Central memory CD4-positive, alpha-beta T cell (primary cell): ENCODE data around the gene PCBD2.
"Not testable (repeated sequence)": the region's sequence is repeated elsewhere in the genome, so short reads cannot be mapped to it uniquely, and the experiment has no call there.

Source experiments
- DNase-seq: peaks from one replicate; pipeline ENCODE4 v3.0.0; 2022

Gene PCBD2

GRCh38 chr5:134910752-134911151 lies 5.8 kb downstream of the PCBD2 start:
- not testable (repeated sequence) for DNase-seq

DNA sequence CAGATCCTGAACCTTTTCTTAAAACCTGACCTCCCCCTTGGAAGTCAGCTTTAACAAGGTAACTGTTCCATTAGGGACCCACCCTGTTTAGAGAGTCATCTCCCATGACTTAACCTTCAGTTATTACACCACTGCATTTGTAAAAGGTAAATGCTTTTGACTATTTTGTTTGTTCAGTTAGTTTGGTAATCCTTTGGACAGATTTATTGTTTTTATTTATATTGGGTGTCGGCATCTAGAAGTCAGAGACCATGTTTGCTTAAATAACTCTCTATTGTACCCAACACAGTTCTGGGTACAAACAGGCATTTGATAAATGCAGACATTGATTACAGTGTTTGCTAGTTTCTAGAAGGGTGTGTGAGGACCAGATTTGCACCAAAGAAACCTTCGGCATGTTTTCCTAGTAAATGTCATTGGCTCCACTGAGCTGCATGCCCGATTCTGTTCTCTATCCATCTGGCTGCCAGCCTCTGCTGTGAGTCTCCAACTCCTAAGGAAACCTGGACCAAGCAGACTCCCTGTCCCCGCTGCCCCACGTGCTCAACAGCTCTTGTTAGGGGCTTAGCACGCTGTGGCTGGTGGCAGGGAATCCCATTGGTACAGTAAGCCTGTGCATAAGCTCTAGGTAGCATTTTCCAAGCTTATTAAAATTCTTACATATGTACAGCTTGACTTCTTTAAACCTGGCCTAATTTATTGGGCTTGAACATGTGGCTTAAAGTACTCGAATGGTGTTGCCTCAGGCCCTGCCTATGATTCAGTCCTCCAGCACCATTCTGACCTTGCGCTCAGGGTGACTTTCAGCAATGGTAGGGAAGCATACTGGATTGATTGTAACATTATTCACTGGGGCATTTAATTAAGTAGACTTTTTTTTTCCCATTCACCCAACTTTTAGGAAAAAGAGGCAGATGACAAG lies 6.6 kb downstream of the PCBD2 start:
- no peak for DNase-seq

GRCh38 chr5:134913254-134913653 lies 8.3 kb downstream of the PCBD2 start:
- DNase-seq = no peak

- DNase-seq = no peak
These were observed 8.9 kb downstream of the PCBD2 start for GRCh38 chr5:134913795-134914194.

GRCh38 chr5:134917070-134917815 lies 12.3 kb downstream of the PCBD2 start:
- DNase-seq = no peak

GRCh38 chr5:134918861-134919260 lies 13.9 kb downstream of the PCBD2 start:
- DNase-seq = no peak

GRCh38 chr5:134920848-134921575 lies 16.1 kb downstream of the PCBD2 start:
- no peak for DNase-seq

GRCh38 chr5:134932508-134932907 lies 27.6 kb downstream of the PCBD2 start:
- DNase-seq = no peak

DNA sequence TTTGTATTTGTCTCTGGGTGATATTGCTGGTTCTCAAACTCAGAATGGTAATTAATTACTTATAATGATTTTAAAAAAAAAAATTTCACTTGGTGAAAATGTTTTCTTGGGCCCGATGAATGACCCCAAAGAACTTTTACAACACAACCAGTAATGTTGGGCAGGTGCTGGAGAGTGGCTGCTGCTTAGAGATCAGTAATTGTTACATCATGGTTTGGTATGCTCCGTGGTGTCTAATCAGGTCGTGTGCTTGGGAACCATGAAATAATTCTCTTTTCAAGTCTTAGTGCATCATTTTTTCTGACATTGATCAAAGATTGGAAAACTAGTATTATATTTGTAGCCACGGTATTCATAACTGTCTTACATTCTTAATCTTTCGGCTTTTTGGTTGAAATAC lies 29.3 kb downstream of the PCBD2 start:
- DNase-seq = no peak

GRCh38 chr5:134935711-134936602 lies 31.0 kb downstream of the PCBD2 start:
- DNase-seq = no peak

GRCh38 chr5:134937526-134937925 lies 32.6 kb downstream of the PCBD2 start:
- DNase-seq = no peak

DNA sequence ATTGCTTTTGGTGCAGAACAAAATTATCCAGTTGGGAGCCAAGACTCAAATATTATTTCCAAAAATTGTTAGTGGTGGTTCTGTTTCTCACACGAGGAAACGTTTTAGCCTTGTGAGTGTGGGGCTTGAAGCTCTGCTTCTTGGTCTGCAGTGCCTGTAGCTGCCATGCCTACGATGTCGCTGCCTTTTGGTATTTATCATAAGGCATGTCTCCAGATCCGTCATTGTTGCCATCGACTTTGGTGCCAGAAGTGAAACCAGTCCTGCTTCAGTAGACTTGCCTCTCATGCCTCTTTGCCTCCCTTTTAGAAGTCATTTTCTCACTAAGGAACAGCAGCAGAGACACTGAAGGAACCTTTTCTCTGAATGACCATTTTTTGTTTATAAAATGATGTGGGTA lies 33.1 kb downstream of the PCBD2 start:
- DNase-seq = no peak

DNA sequence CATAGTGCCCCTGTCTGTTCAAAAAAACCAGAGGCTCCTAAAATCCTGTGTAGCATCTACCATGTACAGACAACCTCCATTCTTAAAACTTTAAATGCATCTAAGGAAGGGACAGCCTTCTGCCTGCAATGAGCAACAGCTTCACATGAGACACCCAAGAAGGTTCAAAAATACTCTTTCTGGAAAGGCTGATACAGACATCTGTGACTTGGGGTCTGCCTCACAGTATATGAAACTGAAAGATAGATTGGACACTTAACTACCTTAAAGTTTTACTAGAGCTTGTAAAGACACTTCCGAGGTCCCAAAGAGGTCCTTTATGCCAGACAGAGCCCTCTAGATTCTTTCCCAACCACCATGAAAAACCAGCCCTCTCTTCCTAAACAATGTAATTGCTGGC lies 34.6 kb downstream of the PCBD2 start:
- DNase-seq = no peak

DNA sequence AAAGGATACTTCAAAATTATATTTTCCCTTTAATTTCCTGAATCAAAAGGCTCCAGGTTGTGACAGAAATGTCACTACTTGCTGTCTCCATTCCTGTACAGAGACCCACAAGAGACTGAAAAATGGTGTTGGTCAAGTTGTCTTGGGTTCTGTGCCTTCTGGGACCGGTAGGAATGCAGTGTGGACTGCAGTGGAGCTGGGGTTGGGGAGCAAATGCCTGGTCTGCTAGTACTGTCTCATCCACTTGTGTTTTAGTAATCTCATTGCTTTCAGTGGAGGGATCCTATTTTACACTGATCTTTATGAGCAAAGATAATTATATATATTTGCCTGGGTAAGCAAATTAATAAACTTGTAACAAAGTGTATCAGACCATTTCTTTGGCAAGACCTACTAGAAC lies 38.6 kb downstream of the PCBD2 start:
- DNase-seq = no peak

DNA sequence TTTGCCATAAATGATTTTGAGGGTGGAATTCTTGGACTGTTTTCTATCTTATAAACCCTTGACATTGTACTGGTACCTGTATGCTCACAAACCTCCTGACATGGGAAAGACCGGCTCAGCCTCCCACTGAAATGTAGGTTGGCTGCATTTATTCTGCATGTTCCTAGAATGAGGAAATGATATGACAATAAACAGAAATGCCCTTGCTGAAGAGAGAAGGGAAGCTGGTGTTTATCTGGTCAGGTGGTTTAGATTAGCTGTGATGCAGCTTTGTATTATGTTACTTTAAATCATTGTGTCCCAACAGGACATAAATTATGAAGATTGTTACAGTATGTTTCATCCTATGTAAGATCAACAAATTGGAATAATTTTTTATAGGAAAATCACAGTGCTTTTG lies 39.7 kb downstream of the PCBD2 start:
- DNase-seq = no peak

DNA sequence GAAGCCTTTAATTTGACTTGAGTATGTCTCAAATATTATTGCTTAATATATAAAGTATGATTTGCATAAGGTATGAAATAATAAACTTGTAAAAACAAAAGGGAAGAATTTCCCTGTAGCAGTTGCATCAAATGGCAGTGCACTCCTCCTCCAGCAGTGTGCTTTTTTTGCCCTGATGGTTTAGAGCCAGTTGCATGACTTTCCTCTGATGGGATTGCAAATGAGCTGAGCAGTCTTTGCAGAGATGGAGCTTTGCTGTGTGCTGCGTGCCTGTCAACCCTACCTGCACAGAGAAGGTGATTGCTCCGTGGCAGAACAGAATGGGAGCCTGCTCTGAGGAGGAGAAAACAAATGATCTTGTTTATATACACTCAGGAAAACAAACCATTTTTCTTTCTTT lies 40.1 kb downstream of the PCBD2 start:
- no peak for DNase-seq

GRCh38 chr5:134948911-134949310 lies 44.0 kb downstream of the PCBD2 start:
- no peak for DNase-seq

- no peak for DNase-seq
These were observed 44.4 kb downstream of the PCBD2 start for GRCh38 chr5:134949316-134949715.

DNA sequence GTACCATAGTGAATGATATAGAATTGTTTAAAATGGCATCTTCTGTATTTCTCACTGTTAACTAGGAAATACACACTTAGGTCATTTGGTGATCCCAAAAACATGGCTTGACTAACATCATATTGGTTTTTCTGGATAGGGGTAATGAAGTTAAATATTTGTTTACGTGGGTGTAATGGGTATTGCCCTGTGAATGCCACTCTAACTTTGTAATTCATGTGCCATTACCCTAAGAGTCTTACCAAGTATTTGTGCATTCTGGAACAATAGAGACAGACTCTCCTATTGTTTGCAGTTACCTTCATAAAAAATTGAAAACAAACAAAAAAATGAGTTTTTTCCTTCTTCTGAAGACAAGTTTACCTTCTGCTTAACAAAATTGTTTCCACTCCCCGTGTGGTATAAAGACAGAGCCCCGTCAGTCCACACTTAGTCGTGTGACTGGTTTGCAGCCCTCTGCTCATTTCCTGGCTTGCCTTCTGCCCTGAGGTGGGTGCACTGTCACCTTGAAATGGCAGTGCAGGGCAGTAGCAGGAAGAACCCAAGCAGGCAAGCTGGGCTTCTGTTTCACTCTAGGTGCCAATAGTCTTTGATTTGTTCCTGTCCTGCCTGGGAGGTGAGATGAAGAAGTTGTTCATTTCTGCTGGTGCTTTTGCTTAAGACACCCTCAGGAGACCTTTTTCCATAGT lies 53.1 kb downstream of the PCBD2 start:
- DNase-seq = no peak

- no peak for DNase-seq
These were observed 53.8 kb downstream of the PCBD2 start for GRCh38 chr5:134958755-134959154.

GRCh38 chr5:134963098-134963497 lies 58.2 kb downstream of the PCBD2 start:
- DNase-seq = no peak
